Type B pancreatic cell (in vitro differentiated cells): ENCODE data around the gene PVALB. TPM values are rescaled to one million over a fixed set of nuclear protein-coding genes. Genes with fewer than 3 reads are reported as not detected.

Experiments
- DNase-seq: peaks from one replicate; pipeline ENCODE4 v3.0.0; 2021; ENCODE audit warnings: mixed read lengths; ENCODE audit not compliant: unreplicated experiment; ENCODE audit errors: extremely low spot score
- H3K27ac Mint-ChIP-seq: 2 replicates; pipeline ENCODE4 v1.8.0; 2021; ENCODE audit warnings: mild to moderate bottlenecking, mixed read lengths
- H3K27me3 Mint-ChIP-seq: 2 replicates; pipeline ENCODE4 v1.8.0; 2021; ENCODE audit warnings: mixed read lengths
- H3K36me3 Mint-ChIP-seq: 2 replicates; pipeline ENCODE4 v1.8.0; 2021; ENCODE audit warnings: mixed read lengths
- H3K4me1 Mint-ChIP-seq: one replicate; pipeline ENCODE4 v1.8.0; 2021; ENCODE audit warnings: mixed read lengths; ENCODE audit not compliant: unreplicated experiment
- H3K4me3 Mint-ChIP-seq: 2 replicates; pipeline ENCODE4 v1.8.0; 2021; ENCODE audit warnings: mild to moderate bottlenecking, mixed read lengths
- H3K9me3 Mint-ChIP-seq: 2 replicates; pipeline ENCODE4 v1.8.0; 2021; ENCODE audit warnings: mixed read lengths
- total RNA-seq: library from RNA; stranded (reverse); gene quantifications from 2 replicates; pipeline ENCODE4 v1.2.1, GENCODE V29; 2021; ENCODE audit warnings: low replicate concordance
- TF ChIP-seq, protein P1 (sequence below): fragments of 200-600 bp; sonication (generic); conservative IDR thresholded peaks from 2 replicates; pipeline ENCODE4 v1.5.0; 2021; ENCODE audit warnings: antibody characterized with exemption, mild to moderate bottlenecking

PVALB gene
- total RNA-seq, 1 donor from 2014 or later = 0.75 TPM

DNA sequence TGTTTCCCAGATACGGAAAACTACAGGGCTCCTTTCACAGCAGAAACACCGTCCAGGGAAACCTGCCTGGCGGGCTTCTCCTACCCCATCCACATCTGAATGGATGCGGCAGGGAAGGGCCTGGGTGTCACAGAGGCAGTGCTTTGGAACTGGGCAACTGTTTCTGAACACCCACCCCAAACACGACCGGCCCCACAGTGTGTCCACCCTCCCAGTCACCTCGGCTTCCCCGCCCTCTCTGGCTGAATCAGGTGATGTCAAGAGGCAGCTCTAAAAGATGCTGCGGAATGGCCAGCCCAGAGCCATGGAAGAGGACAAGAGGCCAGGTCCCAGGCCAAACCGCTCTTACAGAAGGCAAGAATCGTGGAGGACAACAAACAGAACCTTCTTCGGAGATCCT lies 62.9 kb downstream of the PVALB start:
- Mint-ChIP-seq H3K4me1 (no peaks in the 10 kb centered on the region), H3K36me3 (no peaks in the 10 kb centered on the region), H3K27ac (no peak overlapping the region), H3K9me3 (no peaks in the 10 kb centered on the region), H3K27me3 (peaks cover 31% of the 10 kb centered on the region), H3K4me3 (no peak overlapping the region)
- no peak for DNase-seq
- TF ChIP-seq, protein P1, sequence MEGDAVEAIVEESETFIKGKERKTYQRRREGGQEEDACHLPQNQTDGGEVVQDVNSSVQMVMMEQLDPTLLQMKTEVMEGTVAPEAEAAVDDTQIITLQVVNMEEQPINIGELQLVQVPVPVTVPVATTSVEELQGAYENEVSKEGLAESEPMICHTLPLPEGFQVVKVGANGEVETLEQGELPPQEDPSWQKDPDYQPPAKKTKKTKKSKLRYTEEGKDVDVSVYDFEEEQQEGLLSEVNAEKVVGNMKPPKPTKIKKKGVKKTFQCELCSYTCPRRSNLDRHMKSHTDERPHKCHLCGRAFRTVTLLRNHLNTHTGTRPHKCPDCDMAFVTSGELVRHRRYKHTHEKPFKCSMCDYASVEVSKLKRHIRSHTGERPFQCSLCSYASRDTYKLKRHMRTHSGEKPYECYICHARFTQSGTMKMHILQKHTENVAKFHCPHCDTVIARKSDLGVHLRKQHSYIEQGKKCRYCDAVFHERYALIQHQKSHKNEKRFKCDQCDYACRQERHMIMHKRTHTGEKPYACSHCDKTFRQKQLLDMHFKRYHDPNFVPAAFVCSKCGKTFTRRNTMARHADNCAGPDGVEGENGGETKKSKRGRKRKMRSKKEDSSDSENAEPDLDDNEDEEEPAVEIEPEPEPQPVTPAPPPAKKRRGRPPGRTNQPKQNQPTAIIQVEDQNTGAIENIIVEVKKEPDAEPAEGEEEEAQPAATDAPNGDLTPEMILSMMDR = no peak

GRCh38 chr22:36753120-36753802 lies 63.6 kb downstream of the PVALB start:
- Mint-ChIP-seq H3K36me3 (no peaks in the 10 kb centered on the region), H3K27ac (no peak overlapping the region), H3K4me3 (no peak overlapping the region), H3K27me3 (peaks cover 31% of the 10 kb centered on the region), H3K9me3 (no peaks in the 10 kb centered on the region), H3K4me1 (no peaks in the 10 kb centered on the region)
- TF ChIP-seq, protein P1 = no peak
- DNase-seq = no peak

Other genes with a start within 250 kb of the PVALB start
- not detected in 2 replicates for gene CACNG2, start 113.3 kb downstream of the PVALB start, total RNA-seq
- 35.4 and 46.6 TPM in 2 replicates for gene IFT27, start 40.9 kb downstream of the PVALB start, total RNA-seq
- 0.59 TPM in 1 of 2 replicates, not detected in the other for gene NCF4, start 44.0 kb upstream of the PVALB start, total RNA-seq
- gene CSF2RB, start 96.6 kb upstream of the PVALB start, total RNA-seq = 0.72 and 1.6 TPM in 2 replicates
- gene TST, start 202.4 kb upstream of the PVALB start, total RNA-seq = 30.8 and 34.0 TPM in 2 replicates
- gene MPST, start 202.7 kb upstream of the PVALB start, total RNA-seq = 56.6 and 71.3 TPM in 2 replicates
- 11.1 and 53.7 TPM in 2 replicates for gene KCTD17, start 234.7 kb upstream of the PVALB start, total RNA-seq